T-cell (primary cell): ENCODE data around the gene DUSP19. TPM values are rescaled to one million over a fixed set of nuclear protein-coding genes. Genes with fewer than 3 reads are reported as not detected.

ENCODE experiments used
- ATAC-seq, 4 experiments: fragments of 200-7000 bp in 3 of 4; fragments of 150-1000 bp in 1 of 4; cut with Tn5 transposase; replicated peaks in 1 of 4; 1 replicate in 3 of 4; 2 replicates in 1 of 4; pipeline ENCODE4 v1.10.0; 2021; ENCODE audit warnings: moderate library complexity in 3 of 4, mild to moderate bottlenecking in 2 of 4, moderate number of reproducible peaks in 1 of 4
- CTCF ChIA-PET, 2 donors: fragments of 300-600 bp; sonication (Branson Sonifier 250); formaldehyde crosslinking; loops; one replicate each; lab custom pipeline; 2022; ENCODE audit warnings: antibody characterized with exemption in 2 of 2; lab: Charles Lee
- POLR2A ChIA-PET, 2 donors: fragments of 300-600 bp; sonication (Branson Sonifier 250); formaldehyde crosslinking; loops; one replicate each; lab custom pipeline; 2022; ENCODE audit warnings: antibody characterized with exemption in 2 of 2; lab: Charles Lee
- DNase-seq, 35 experiments: peaks; one replicate each; pipeline versions ENCODE4 v3.0.0 to v3.0.0-alpha.2; 2013 to 2023
- H3K27ac ChIP-seq: one replicate; pipeline ENCODE4 v1.5.1; 2013; ENCODE audit warnings: low read length
- H3K27me3 ChIP-seq, 2 experiments: replicated peaks in 1 of 2; 1 replicate in 1 of 2; 2 replicates in 1 of 2; pipeline versions ENCODE4 v1.6.1 to v1.7.0; 2013; ENCODE audit warnings: low read length in 1 of 2, mixed read lengths in 1 of 2; ENCODE audit not compliant: control insufficient read depth in 2 of 2, insufficient read depth in 2 of 2; ENCODE audit errors: extremely low read depth in 1 of 2
- H3K36me3 ChIP-seq, 2 donors: 1 replicate in 1 of 2; 2 replicates in 1 of 2; pipeline versions ENCODE4 v1.6.1 to v1.7.0; 2013; ENCODE audit warnings: low read length in 1 of 2; ENCODE audit not compliant: control insufficient read depth in 2 of 2, insufficient read depth in 1 of 2; ENCODE audit errors: extremely low read depth in 1 of 2
- H3K4me1 ChIP-seq, 2 experiments: 1 replicate in 1 of 2; 2 replicates in 1 of 2; pipeline versions ENCODE4 v1.6.1 to v1.7.0; 2013; ENCODE audit warnings: low read length in 2 of 2, mixed read lengths in 1 of 2; ENCODE audit not compliant: insufficient read depth in 2 of 2, control insufficient read depth in 1 of 2; ENCODE audit errors: extremely low read depth in 1 of 2
- H3K4me3 ChIP-seq, 2 donors: 1 replicate in 1 of 2; 2 replicates in 1 of 2; pipeline versions ENCODE4 v1.5.1 to v1.7.0; 2013; ENCODE audit warnings: mild to moderate bottlenecking in 2 of 2, low read length in 1 of 2, moderate library complexity in 1 of 2; ENCODE audit not compliant: control insufficient read depth in 1 of 2; ENCODE audit errors: extremely low read depth in 1 of 2
- H3K9me3 ChIP-seq: 2 replicates; pipeline ENCODE4 v1.7.0; 2013
- H3K27ac Mint-ChIP-seq, 2 donors: one replicate each; pipeline ENCODE4 v1.8.0; 2020 to 2021; ENCODE audit warnings: mild to moderate bottlenecking in 2 of 2, mixed read lengths in 2 of 2
- H3K27me3 Mint-ChIP-seq, 2 donors: one replicate each; pipeline ENCODE4 v1.8.0; 2021 to 2022; ENCODE audit warnings: mixed read lengths in 2 of 2
- H3K36me3 Mint-ChIP-seq: one replicate; pipeline ENCODE4 v1.8.0; 2021; ENCODE audit warnings: mixed read lengths
- H3K4me1 Mint-ChIP-seq, 3 donors: one replicate each; pipeline ENCODE4 v1.8.0; 2020 to 2022; ENCODE audit warnings: mixed read lengths in 3 of 3, mild to moderate bottlenecking in 1 of 3
- H3K4me3 Mint-ChIP-seq, 3 donors: one replicate each; pipeline ENCODE4 v1.8.0; 2020 to 2022; ENCODE audit warnings: mild to moderate bottlenecking in 3 of 3, mixed read lengths in 3 of 3, moderate library complexity in 3 of 3
- H3K9me3 Mint-ChIP-seq, 3 donors: one replicate each; pipeline ENCODE4 v1.8.0; 2020 to 2022; ENCODE audit warnings: mixed read lengths in 3 of 3
- WGBS: methylation state at CpG from one replicate; pipeline ENCODE4 v1.1.5; 2013; ENCODE audit warnings: missing lambda C conversion rate; ENCODE audit not compliant: insufficient coverage; 5-methylcytosine and 5-hydroxymethylcytosine counted together
- total RNA-seq, 35 experiments: library from RNA in 6 of 35; stranded (reverse) in 6 of 35; fragments of 120-200 nt in 1 of 35; gene quantifications; one replicate each; pipeline versions ENCODE4 v1.2.1 to v1.2.4 and lab custom pipeline; 2013 to 2026

Gene DUSP19
- total RNA-seq, 5 donors from 2014 or later (not counting 1 experiment from before 2014, with no cell fraction given): 1.3 to 2.5 (median 2.0) TPM

DNA sequence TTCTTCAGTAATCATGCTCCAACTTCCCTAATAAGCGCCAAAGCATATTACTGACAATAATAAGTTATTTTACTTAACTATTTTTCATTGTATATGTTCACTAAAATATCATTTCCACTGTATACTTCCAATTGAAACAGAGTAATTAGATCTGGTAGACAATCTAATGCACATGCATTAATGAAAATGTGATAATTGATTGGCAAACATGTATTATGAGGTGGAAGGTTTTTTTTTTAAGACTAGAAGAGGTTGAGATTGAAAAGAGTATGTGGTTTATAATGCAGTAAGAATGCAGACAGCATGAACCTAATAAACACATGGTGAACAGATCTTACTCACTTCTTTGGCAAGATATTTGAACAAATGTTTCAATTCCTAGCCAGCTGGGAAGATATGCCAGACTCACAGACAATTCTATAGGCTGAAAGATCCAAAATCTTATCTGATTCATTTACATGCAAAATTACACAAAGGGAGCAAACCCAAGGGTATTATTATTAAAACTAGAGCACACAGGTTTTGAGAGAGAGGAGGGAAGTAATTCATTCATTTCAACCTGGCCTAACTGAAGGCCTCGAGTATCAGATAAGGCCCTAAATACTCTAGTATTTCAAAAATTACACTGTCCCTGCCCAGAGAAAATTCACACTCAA, 43.1 kb upstream of the DUSP19 start:
- ChIA-PET POLR2A (no interaction called here), CTCF (no interaction called here)
- H3K9me3 ChIP-seq: no peaks in the 10 kb centered on the region
- Mint-ChIP-seq H3K9me3 (no peaks in the 10 kb centered on the region), H3K4me3 (peak overlapping the region in 1 of 3 donors; percentile 25), H3K27me3 (peaks cover 37 to 39% of the 10 kb centered on the region in 2 donors), H3K36me3 (no peaks in the 10 kb centered on the region), H3K4me1 (peaks cover 32 to 45% (median 37%) of the 10 kb centered on the region in 3 donors), H3K27ac (no peak overlapping the region)
- no peak overlapping the region for H3K27ac ChIP-seq
- H3K4me1 ChIP-seq: peaks cover 12 to 31% of the 10 kb centered on the region in 2 experiments
- no peak overlapping the region for H3K4me3 ChIP-seq
- H3K36me3 ChIP-seq: no peaks in the 10 kb centered on the region
- ATAC-seq (no peak), DNase-seq (no peak)
- H3K27me3 ChIP-seq: peaks cover 15 to 24% of the 10 kb centered on the region in 2 experiments
- WGBS: no CpG with 5 or more reads among the region's 2 CpGs

DNA sequence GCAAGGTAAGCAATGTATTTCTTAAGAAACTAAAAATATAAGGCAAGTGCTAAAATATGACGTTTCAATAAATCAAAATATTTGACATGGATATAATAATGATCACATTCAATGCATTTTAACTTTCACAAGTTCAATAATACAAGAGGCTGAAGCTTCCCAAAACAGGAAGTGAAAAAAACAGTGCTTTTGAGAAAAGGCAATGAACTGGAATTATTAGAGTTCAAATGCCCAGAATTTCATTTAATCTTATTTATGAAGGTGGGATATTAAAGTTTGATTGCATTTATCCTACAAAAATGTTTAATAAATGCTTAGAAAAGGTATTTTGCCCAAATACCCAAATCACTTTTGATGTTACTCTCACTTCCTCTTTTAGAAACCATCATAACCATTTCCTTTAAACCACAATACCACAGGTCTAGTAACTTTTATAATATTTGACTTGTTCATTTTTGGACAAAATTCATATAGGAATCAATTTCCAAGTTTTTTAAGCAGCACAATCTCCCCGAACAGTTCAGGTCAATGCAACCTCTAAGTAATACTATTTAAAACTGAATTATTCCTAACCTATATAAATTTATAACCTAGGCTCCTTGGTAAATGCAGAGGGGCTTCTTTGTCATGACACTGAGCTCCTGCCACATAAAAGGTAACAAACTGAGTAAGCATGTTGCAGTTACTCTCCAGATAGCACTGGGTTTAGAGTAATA, 42.4 kb upstream of the DUSP19 start:
- peaks cover 20% of the 10 kb centered on the region in 2 experiments for H3K27me3 ChIP-seq
- ATAC-seq (peak in 1 of 4 experiments; percentile 23), DNase-seq (peak in 2 of 35 experiments; percentile 12 to 55)
- H3K36me3 Mint-ChIP-seq: no peaks in the 10 kb centered on the region
- no peaks in the 10 kb centered on the region for H3K9me3 ChIP-seq
- H3K27ac Mint-ChIP-seq: no peak overlapping the region
- no CpG with 5 or more reads among the region's 2 CpGs for WGBS
- H3K36me3 ChIP-seq: no peaks in the 10 kb centered on the region
- ChIA-PET CTCF (interaction anchor here in 1 of 2 donors (0.6 kb wide), 1 partner anchor 332 kb away, joined by 4 read pairs; no protein-coding TSS in a partner anchor), POLR2A (no interaction called here)
- H3K27me3 Mint-ChIP-seq: peaks cover 35 to 39% of the 10 kb centered on the region in 2 donors
- H3K4me1 Mint-ChIP-seq: peaks cover 32 to 45% (median 37%) of the 10 kb centered on the region in 3 donors
- no peaks in the 10 kb centered on the region for H3K9me3 Mint-ChIP-seq
- H3K27ac ChIP-seq: no peak overlapping the region
- H3K4me1 ChIP-seq: peaks cover 12 to 31% of the 10 kb centered on the region in 2 experiments
- H3K4me3 ChIP-seq: no peak overlapping the region
- H3K4me3 Mint-ChIP-seq: peak overlapping the region; percentile 22 to 82 (median 74)

- H3K27ac ChIP-seq: no peak overlapping the region
- WGBS: no CpG with 5 or more reads among the region's 4 CpGs
- Mint-ChIP-seq H3K36me3 (no peaks in the 10 kb centered on the region), H3K9me3 (no peaks in the 10 kb centered on the region), H3K4me1 (peaks cover 32 to 45% (median 37%) of the 10 kb centered on the region in 3 donors), H3K27ac (no peak overlapping the region), H3K4me3 (peak overlapping the region; percentile 74 to 82 (median 78)), H3K27me3 (peaks cover 32 to 47% of the 10 kb centered on the region in 2 donors)
- peaks cover 12 to 31% of the 10 kb centered on the region in 2 experiments for H3K4me1 ChIP-seq
- ChIA-PET POLR2A (no interaction called here), CTCF (interaction anchor here in 1 of 2 donors (0.6 kb wide), 1 partner anchor 333 kb away, joined by 4 read pairs; no protein-coding TSS in a partner anchor)
- no peak for ATAC-seq
- peaks cover 13 to 20% of the 10 kb centered on the region in 2 experiments for H3K27me3 ChIP-seq
- peak overlapping the region in 1 of 2 donors; percentile 36 for H3K4me3 ChIP-seq
- no peaks in the 10 kb centered on the region for H3K9me3 ChIP-seq
- DNase-seq: peak in 1 of 35 experiments; percentile 8
- H3K36me3 ChIP-seq: no peaks in the 10 kb centered on the region
Observed at GRCh38 chr2:183037074-183037552, 41.4 kb upstream of the DUSP19 start.

DNA sequence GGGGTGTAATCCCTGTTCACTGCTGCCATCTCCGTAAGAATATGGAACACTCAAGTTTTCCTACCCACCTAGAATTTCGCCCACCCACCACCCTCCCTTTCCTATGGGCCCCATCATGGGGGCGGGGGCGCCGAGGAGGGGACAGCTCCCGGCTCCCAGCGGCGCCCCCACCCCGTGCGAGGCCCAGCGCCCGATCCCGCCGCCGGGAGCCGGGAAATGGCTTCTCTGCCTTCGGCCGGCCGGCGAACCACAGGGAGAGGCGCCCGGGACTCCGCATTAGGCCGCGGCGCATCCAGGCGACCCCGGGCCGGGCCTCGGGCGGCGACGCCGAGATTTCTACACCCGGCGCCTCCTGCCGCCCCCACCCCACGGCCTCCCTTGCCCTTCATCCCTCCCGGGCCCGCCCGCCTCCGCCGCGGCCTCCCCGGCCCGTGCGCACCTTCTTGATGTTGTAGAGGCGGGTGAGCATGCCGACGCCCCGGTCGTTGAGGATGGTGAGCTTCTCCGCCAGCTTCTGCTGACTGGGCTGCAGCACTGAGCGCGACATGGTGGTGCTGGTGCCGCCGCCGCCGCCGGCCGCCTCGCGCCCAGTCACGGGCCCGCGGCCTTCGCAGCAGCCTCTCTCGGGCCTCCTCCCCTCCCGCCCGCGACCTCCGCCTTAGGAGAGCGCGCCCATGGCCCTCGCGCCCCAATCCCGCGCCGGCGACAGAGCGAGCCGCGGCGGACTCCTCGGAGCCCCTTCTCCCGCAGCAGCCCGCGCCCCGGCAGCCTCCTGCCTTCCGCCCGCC, 40.8 kb upstream of the DUSP19 start:
- ChIA-PET CTCF (interaction anchor here in 1 of 2 donors (0.7 kb wide), 1 partner anchor 130 kb away, joined by 3 read pairs; no protein-coding TSS in a partner anchor), POLR2A (no interaction called here)
- DNase-seq: peak in 27 of 35 experiments; percentile 10 to 47 (median 29)
- no peak overlapping the region for H3K27ac Mint-ChIP-seq
- no peaks in the 10 kb centered on the region for H3K36me3 ChIP-seq
- no peaks in the 10 kb centered on the region for H3K9me3 ChIP-seq
- peak overlapping the region in 1 of 2 donors; percentile 36 for H3K4me3 ChIP-seq
- H3K27me3 ChIP-seq: peaks cover 12 to 18% of the 10 kb centered on the region in 2 experiments
- no peaks in the 10 kb centered on the region for H3K36me3 Mint-ChIP-seq
- no peak overlapping the region for H3K27ac ChIP-seq
- under 1% methylated on average over 89 of the region's 91 CpGs for WGBS
- peak overlapping the region; percentile 74 to 83 (median 82) for H3K4me3 Mint-ChIP-seq
- no peaks in the 10 kb centered on the region for H3K9me3 Mint-ChIP-seq
- peaks cover 12 to 31% of the 10 kb centered on the region in 2 experiments for H3K4me1 ChIP-seq
- peaks cover 35 to 50% of the 10 kb centered on the region in 2 donors for H3K27me3 Mint-ChIP-seq
- ATAC-seq: peak; percentile 61 to 76 (median 72)
- peaks cover 32 to 45% (median 37%) of the 10 kb centered on the region in 3 donors for H3K4me1 Mint-ChIP-seq

DNA sequence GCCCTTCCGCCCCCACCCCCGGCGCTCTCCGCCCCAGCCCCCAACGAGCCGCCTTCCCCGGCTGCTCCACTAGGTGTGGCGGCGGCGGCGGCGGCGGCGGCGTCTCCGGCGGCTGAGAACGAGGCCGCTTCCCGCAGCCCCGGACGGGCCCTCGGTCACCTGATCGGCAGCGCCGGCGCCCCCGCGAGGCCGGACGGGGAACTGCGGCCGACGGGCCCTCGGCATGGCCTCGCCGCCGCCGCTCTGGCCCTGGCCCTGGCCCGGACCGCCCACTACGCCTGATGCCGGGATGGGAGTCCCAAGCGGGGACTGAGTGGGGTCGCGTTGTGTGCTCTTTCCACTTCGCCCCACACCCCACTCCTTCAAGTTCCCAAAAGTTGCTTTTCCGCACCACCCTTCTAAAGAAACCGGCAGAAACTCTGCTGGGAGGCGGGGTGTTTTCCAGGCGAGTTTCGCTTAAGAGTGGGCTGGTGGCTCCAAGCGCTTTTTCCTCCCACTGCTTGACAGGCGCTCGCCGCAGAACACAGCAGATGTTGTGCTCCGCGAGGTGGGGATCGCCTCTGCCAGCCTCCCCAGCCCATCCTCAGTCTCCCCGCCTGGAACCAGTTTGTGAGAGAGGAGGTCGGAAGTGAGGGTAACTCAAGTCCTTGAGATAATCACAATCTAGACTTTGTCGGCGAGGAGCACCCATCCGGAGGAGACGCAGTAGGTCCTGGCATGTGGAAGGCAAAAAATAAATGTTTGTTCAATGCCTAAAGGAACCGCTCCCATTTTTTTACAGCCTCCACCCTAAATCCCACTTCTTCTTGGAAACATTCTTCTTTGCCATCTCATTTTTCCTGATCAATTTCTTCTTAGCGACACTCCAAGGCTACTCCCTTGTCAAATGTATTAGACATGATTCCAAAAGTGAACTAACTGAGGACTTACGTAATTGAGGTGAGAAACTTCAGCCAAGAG, 39.9 kb upstream of the DUSP19 start, which contains the start of gene NCKAP1:
Gene NCKAP1 (minus strand): TSS at position 117 of the 960 bp plus-strand sequence. CDS start 358 bp downstream, outside the sequence.
- ATAC-seq: peak; percentile 84 to 87 (median 86)
- Mint-ChIP-seq H3K27me3 (peaks cover 38 to 50% of the 10 kb centered on the region in 2 donors), H3K27ac (peak within 1 kb of the TSS in 1 of 2 donors; percentile 22), H3K4me3 (peak within 1 kb of the TSS; percentile 78 to 83 (median 82)), H3K9me3 (no peaks in the 10 kb centered on the region), H3K36me3 (no peaks in the 10 kb centered on the region), H3K4me1 (peaks cover 32 to 40% (median 37%) of the 10 kb centered on the region in 3 donors)
- Histone ChIP-seq H3K9me3 (no peaks in the 10 kb centered on the region), H3K27me3 (peaks cover 12 to 16% of the 10 kb centered on the region in 2 experiments), H3K36me3 (no peaks in the 10 kb centered on the region), H3K27ac (no peak within 1 kb of the TSS), H3K4me3 (peak within 1 kb of the TSS; percentile 51 to 82), H3K4me1 (peaks cover 12 to 31% of the 10 kb centered on the region in 2 experiments)
- ChIA-PET CTCF (interaction anchor here in 1 of 2 donors (0.8 kb wide), 1 partner anchor 59 kb away, joined by 3 read pairs; no protein-coding TSS in a partner anchor), POLR2A (no interaction called here)
- under 1% methylated on average over 34 of the region's 68 CpGs for WGBS
- peak; percentile 49 to 89 (median 74) for DNase-seq
